ENCODE measurements around the gene CHD9NB.
"Not testable (repeated sequence)": the region's sequence is repeated elsewhere in the genome, so short reads cannot be mapped to it uniquely, and the experiment has no call there.

Gene CHD9NB

GRCh38 chr16:53083119-53083518, 30.4 kb upstream of the CHD9NB start:
- DNase-seq = no peak

GRCh38 chr16:53082509-53082908, 29.8 kb upstream of the CHD9NB start:
- DNase-seq = no peak

- DNase-seq = no peak
These were observed 29.1 kb upstream of the CHD9NB start for GRCh38 chr16:53081686-53082407.

GRCh38 chr16:53081032-53081424, 28.3 kb upstream of the CHD9NB start:
- no peak for DNase-seq

GRCh38 chr16:53080345-53081031, 27.8 kb upstream of the CHD9NB start:
- DNase-seq = no peak

GRCh38 chr16:53078765-53079485, 26.2 kb upstream of the CHD9NB start:
- no peak for DNase-seq

- no peak for DNase-seq
These were observed 25.6 kb upstream of the CHD9NB start for GRCh38 chr16:53078247-53078646.

- not testable (repeated sequence) for DNase-seq
These were observed 22.8 kb upstream of the CHD9NB start for GRCh38 chr16:53075461-53075860.

GRCh38 chr16:53074296-53074695, 21.6 kb upstream of the CHD9NB start:
- not testable (repeated sequence) for DNase-seq

- DNase-seq = no peak
These were observed 20.3 kb upstream of the CHD9NB start for GRCh38 chr16:53073022-53073421.

GRCh38 chr16:53071748-53072301, 19.1 kb upstream of the CHD9NB start:
- no peak for DNase-seq

- no peak for DNase-seq
These were observed 17.1 kb upstream of the CHD9NB start for GRCh38 chr16:53069772-53070171.

GRCh38 chr16:53068423-53068833, 15.7 kb upstream of the CHD9NB start:
- DNase-seq = no peak

- DNase-seq = no peak
These were observed 15.0 kb upstream of the CHD9NB start for GRCh38 chr16:53067675-53068074.

GRCh38 chr16:53065461-53066061, 12.9 kb upstream of the CHD9NB start:
- no peak for DNase-seq

GRCh38 chr16:53064081-53064578, 11.4 kb upstream of the CHD9NB start:
- no peak for DNase-seq

- no peak for DNase-seq
These were observed 9.0 kb upstream of the CHD9NB start for GRCh38 chr16:53061701-53062159.

GRCh38 chr16:53061256-53061655, 8.6 kb upstream of the CHD9NB start:
- no peak for DNase-seq

GRCh38 chr16:53059672-53060071, 7.0 kb upstream of the CHD9NB start:
- DNase-seq = no peak

GRCh38 chr16:53058882-53059281, 6.2 kb upstream of the CHD9NB start:
- DNase-seq = no peak

- no peak for DNase-seq
These were observed 5.7 kb upstream of the CHD9NB start for GRCh38 chr16:53058441-53058840.

GRCh38 chr16:53057658-53058057, 5.0 kb upstream of the CHD9NB start:
- DNase-seq = no peak

GRCh38 chr16:53056392-53056881, 3.7 kb upstream of the CHD9NB start:
- DNase-seq = no peak
